ENCODE data around the gene GALNT5. TPM values are rescaled to one million over a fixed set of nuclear protein-coding genes. Genes with fewer than 3 reads are reported as not detected.
"Not testable (repeated sequence)": the region's sequence is repeated elsewhere in the genome, so short reads cannot be mapped to it uniquely, and the experiment has no call there.

Gene GALNT5
- total RNA-seq, 1 donor = 56.5 TPM

DNA sequence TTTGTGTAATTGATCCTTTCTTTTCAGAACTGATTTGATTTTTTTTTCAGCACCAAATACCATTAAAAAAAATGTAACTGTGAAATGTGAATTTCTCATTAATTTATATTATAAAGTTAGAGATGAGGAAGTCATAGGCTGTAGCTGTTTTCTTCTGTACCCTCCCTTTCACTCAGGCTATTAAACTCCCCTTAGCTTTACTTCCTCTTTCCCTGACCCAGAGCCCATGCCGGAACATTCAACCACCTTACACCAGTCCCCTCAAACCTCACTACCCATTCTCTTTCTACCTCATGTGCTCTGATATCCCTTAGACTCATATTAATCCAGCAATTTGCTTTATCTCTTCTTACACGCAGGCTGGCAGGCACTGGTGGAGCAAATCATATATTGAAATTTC lies 12.4 kb downstream of the GALNT5 start:
- Histone ChIP-seq H3K4me2 (ENCODE audit: insufficient read depth, low read length) (no peak overlapping the region), H2AFZ (ENCODE audit: low read length) (no peak overlapping the region), H3K4me1 (ENCODE audit: insufficient read depth, low read length) (no peaks in the 10 kb centered on the region), H3K4me3 (ENCODE audit: insufficient read depth, low read length) (no peak overlapping the region), H3K27me3 (ENCODE audit: insufficient read depth, low read length) (no peaks in the 10 kb centered on the region), H3K36me3 (ENCODE audit: insufficient read depth, low read length) (peaks cover 24% of the 10 kb centered on the region), H3K9me3 (ENCODE audit: low read depth, low read length) (no peaks in the 10 kb centered on the region), H3K27ac (ENCODE audit: low read depth, low read length) (no peak overlapping the region), H3K79me2 (ENCODE audit: insufficient read depth, low read length) (peaks cover 78% of the 10 kb centered on the region), H4K20me1 (ENCODE audit: insufficient read depth, low read length) (no peaks in the 10 kb centered on the region)
- no peak for DNase-seq (ENCODE audit: insufficient read length, low spot score, missing footprints)
- TF ChIP-seq, protein P1, sequence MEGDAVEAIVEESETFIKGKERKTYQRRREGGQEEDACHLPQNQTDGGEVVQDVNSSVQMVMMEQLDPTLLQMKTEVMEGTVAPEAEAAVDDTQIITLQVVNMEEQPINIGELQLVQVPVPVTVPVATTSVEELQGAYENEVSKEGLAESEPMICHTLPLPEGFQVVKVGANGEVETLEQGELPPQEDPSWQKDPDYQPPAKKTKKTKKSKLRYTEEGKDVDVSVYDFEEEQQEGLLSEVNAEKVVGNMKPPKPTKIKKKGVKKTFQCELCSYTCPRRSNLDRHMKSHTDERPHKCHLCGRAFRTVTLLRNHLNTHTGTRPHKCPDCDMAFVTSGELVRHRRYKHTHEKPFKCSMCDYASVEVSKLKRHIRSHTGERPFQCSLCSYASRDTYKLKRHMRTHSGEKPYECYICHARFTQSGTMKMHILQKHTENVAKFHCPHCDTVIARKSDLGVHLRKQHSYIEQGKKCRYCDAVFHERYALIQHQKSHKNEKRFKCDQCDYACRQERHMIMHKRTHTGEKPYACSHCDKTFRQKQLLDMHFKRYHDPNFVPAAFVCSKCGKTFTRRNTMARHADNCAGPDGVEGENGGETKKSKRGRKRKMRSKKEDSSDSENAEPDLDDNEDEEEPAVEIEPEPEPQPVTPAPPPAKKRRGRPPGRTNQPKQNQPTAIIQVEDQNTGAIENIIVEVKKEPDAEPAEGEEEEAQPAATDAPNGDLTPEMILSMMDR (IDR thresholded peaks at IDR 0.05; ENCODE audit: extremely low read depth, low read depth, low read length) = no peak

DNA sequence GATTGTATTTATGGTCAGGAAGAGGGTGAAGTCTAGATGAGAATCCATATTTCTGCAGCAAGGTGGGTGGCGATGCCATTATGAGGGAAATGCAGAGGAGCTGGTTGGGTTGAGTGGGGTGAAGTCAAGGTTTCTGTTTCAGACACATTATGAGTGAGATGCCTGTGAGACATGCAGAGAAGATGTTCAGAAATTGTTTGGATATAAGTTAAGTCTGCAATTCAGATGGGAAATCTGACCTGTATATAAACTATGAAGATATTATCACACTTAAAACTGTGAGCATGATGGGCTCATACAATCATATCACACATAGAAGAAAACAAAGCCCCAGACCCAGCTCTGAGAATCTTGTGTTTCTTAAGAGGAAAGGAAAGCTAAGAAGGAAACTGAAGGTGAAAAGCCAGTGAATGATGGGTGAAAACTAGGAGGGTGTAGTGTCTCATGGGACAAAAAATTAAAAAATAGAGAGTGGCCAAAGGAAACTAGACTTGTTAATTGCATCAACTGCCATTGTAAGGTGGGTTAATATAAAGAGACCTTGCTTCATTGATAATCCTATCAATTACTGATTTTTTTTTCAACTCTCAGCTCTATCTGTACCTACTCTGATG lies 14.2 kb downstream of the GALNT5 start:
- TF ChIP-seq, protein P1 (IDR thresholded peaks at IDR 0.05; ENCODE audit: extremely low read depth, low read depth, low read length) = no peak
- Histone ChIP-seq H3K4me3 (ENCODE audit: insufficient read depth, low read length) (no peak overlapping the region), H3K4me1 (ENCODE audit: insufficient read depth, low read length) (no peaks in the 10 kb centered on the region), H3K4me2 (ENCODE audit: insufficient read depth, low read length) (no peak overlapping the region), H4K20me1 (ENCODE audit: insufficient read depth, low read length) (no peaks in the 10 kb centered on the region), H3K36me3 (ENCODE audit: insufficient read depth, low read length) (peaks cover 23% of the 10 kb centered on the region), H3K79me2 (ENCODE audit: insufficient read depth, low read length) (peaks cover 68% of the 10 kb centered on the region), H2AFZ (ENCODE audit: low read length) (no peak overlapping the region), H3K27me3 (ENCODE audit: insufficient read depth, low read length) (no peaks in the 10 kb centered on the region), H3K27ac (ENCODE audit: low read depth, low read length) (no peak overlapping the region), H3K9me3 (ENCODE audit: low read depth, low read length) (no peaks in the 10 kb centered on the region)
- no peak for DNase-seq (ENCODE audit: insufficient read length, low spot score, missing footprints)

DNA sequence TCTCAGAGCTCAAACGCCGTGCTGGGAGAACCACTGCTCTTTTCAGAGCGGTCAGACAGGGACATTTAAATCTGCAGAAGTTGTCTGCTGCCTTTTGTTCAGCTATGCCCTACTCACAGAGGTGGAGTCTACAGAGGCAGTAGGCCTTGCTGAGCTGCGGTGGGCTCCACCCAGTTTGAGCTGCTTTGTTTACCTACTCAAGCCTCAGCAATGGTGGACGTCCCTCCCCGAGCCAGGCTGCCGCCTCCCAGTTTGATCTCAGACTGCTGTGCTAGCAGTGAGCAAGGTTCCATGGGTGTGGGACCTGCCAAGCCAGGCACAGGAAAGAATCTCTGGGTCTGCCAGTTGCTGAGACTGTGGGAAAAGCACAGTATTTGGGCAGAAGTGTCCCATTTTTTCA lies 21.8 kb downstream of the GALNT5 start:
- peaks cover 36% of the 10 kb centered on the region for H3K79me2 ChIP-seq (ENCODE audit: insufficient read depth, low read length)
- not testable (repeated sequence) for H4K20me1 ChIP-seq (ENCODE audit: insufficient read depth, low read length); H3K9me3 ChIP-seq (ENCODE audit: low read depth, low read length); H3K4me2 ChIP-seq (ENCODE audit: insufficient read depth, low read length); H3K27me3 ChIP-seq (ENCODE audit: insufficient read depth, low read length); H3K36me3 ChIP-seq (ENCODE audit: insufficient read depth, low read length); H3K4me1 ChIP-seq (ENCODE audit: insufficient read depth, low read length); DNase-seq (ENCODE audit: insufficient read length, low spot score, missing footprints); H2AFZ ChIP-seq (ENCODE audit: low read length); H3K4me3 ChIP-seq (ENCODE audit: insufficient read depth, low read length); H3K27ac ChIP-seq (ENCODE audit: low read depth, low read length)

DNA sequence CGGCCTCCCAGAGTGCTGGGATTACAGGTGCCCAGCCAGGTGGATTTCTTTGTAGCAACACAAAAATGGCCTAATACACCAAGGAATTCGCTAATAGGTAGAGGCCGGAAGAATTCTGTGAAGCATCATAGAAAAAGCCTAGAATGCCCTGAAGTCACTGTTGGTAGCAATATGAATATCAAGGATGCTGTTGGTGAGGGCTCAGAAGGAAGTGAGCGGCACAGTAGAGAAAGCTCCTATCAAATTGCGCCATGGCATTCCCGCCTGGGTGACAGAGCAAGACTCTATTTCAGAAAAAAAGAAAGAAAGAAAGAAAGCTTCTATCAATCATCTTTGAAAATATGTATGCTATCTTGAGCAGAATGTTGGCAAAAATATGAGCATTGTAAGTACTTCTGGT lies 23.8 kb downstream of the GALNT5 start:
- H2AFZ ChIP-seq (ENCODE audit: low read length) = no peak overlapping the region
- no peaks in the 10 kb centered on the region for H3K9me3 ChIP-seq (ENCODE audit: low read depth, low read length)
- TF ChIP-seq, protein P1 (IDR thresholded peaks at IDR 0.05; ENCODE audit: extremely low read depth, low read depth, low read length) = no peak
- H3K27me3 ChIP-seq (ENCODE audit: insufficient read depth, low read length) = no peaks in the 10 kb centered on the region
- no peak overlapping the region for H3K4me3 ChIP-seq (ENCODE audit: insufficient read depth, low read length)
- no peak overlapping the region for H3K4me2 ChIP-seq (ENCODE audit: insufficient read depth, low read length)
- H3K36me3 ChIP-seq (ENCODE audit: insufficient read depth, low read length) = peaks cover 25% of the 10 kb centered on the region
- H3K4me1 ChIP-seq (ENCODE audit: insufficient read depth, low read length) = no peaks in the 10 kb centered on the region
- peaks cover 7% of the 10 kb centered on the region for H4K20me1 ChIP-seq (ENCODE audit: insufficient read depth, low read length)
- DNase-seq (ENCODE audit: insufficient read length, low spot score, missing footprints) = no peak
- H3K79me2 ChIP-seq (ENCODE audit: insufficient read depth, low read length) = peaks cover 27% of the 10 kb centered on the region
- H3K27ac ChIP-seq (ENCODE audit: low read depth, low read length) = no peak overlapping the region

All from osteoblast (primary cell).